Endothelial cell (in vitro differentiated cells): ENCODE data around the gene CCDC38. TPM values are rescaled to one million over a fixed set of nuclear protein-coding genes. Genes with fewer than 3 reads are reported as not detected.

Source experiments
- DNase-seq: peaks from one replicate; pipeline ENCODE4 v3.0.0; 2021; ENCODE audit warnings: low spot score
- H3K27ac Mint-ChIP-seq: one replicate; pipeline ENCODE4 v1.8.0; 2021; ENCODE audit warnings: mixed read lengths, inconsistent platforms; ENCODE audit not compliant: unreplicated experiment
- H3K27me3 Mint-ChIP-seq: one replicate; pipeline ENCODE4 v1.8.0; 2021; ENCODE audit warnings: mild to moderate bottlenecking, moderate library complexity, mixed read lengths, inconsistent platforms; ENCODE audit not compliant: unreplicated experiment
- H3K36me3 Mint-ChIP-seq: one replicate; pipeline ENCODE4 v1.8.0; 2021; ENCODE audit warnings: mild to moderate bottlenecking, low read depth, mixed read lengths, inconsistent platforms; ENCODE audit not compliant: unreplicated experiment
- H3K4me1 Mint-ChIP-seq: one replicate; pipeline ENCODE4 v1.8.0; 2021; ENCODE audit warnings: mild to moderate bottlenecking, mixed read lengths, inconsistent platforms; ENCODE audit not compliant: unreplicated experiment
- H3K4me3 Mint-ChIP-seq: one replicate; pipeline ENCODE4 v1.8.0; 2021; ENCODE audit warnings: mild to moderate bottlenecking, mixed read lengths, inconsistent platforms; ENCODE audit not compliant: unreplicated experiment
- H3K9me3 Mint-ChIP-seq: one replicate; pipeline ENCODE4 v1.8.0; 2021; ENCODE audit warnings: mixed read lengths, inconsistent platforms; ENCODE audit not compliant: unreplicated experiment
- total RNA-seq: library from RNA; stranded (reverse); fragmentation: NEBNext Ultra II Directional; extraction: Animal tissue kit (Norgen Biotek cat#: 25700); gene quantifications from one replicate; pipeline ENCODE4 v1.2.1, GENCODE V29; 2021; ENCODE audit not compliant: unreplicated experiment
- TF ChIP-seq, protein P1 (sequence below): fragments of 200-600 bp; sonication (generic); IDR thresholded peaks from one replicate; pipeline ENCODE4 v1.5.0; 2021; ENCODE audit warnings: antibody characterized with exemption; ENCODE audit not compliant: unreplicated experiment

The CCDC38 gene
- total RNA-seq, 1 donor from 2014 or later, result not detected

DNA sequence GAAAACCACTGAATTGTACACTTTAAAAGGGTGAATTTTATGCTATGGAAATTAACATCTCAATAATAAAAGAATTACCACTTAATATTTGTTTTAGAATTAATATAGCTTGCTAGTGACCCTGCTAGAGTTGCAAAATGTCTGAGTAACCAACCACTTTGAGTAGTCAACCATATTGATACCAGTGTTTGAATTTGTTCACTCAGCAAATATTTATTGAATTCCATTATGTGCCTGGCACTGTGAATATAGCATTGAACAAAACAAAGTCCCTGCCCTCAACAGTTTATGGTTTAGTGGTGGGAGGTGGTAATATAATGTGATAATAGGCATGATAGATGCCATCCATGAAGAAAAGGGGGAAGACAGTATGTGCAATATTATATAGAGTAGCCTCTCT lies 79.1 kb downstream of the CCDC38 start:
- peaks cover 12% of the 10 kb centered on the region for H3K36me3 Mint-ChIP-seq
- DNase-seq, result no peak
- no peak overlapping the region for H3K4me3 Mint-ChIP-seq
- H3K27me3 Mint-ChIP-seq, result no peaks in the 10 kb centered on the region
- H3K27ac Mint-ChIP-seq, result no peak overlapping the region
- TF ChIP-seq, protein P1, sequence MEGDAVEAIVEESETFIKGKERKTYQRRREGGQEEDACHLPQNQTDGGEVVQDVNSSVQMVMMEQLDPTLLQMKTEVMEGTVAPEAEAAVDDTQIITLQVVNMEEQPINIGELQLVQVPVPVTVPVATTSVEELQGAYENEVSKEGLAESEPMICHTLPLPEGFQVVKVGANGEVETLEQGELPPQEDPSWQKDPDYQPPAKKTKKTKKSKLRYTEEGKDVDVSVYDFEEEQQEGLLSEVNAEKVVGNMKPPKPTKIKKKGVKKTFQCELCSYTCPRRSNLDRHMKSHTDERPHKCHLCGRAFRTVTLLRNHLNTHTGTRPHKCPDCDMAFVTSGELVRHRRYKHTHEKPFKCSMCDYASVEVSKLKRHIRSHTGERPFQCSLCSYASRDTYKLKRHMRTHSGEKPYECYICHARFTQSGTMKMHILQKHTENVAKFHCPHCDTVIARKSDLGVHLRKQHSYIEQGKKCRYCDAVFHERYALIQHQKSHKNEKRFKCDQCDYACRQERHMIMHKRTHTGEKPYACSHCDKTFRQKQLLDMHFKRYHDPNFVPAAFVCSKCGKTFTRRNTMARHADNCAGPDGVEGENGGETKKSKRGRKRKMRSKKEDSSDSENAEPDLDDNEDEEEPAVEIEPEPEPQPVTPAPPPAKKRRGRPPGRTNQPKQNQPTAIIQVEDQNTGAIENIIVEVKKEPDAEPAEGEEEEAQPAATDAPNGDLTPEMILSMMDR, result no peak
- H3K4me1 Mint-ChIP-seq, result peaks cover 5% of the 10 kb centered on the region
- H3K9me3 Mint-ChIP-seq, result no peaks in the 10 kb centered on the region

GRCh38 chr12:95862038-95862437 lies 80.4 kb downstream of the CCDC38 start:
- peaks cover 9% of the 10 kb centered on the region for H3K4me1 Mint-ChIP-seq
- TF ChIP-seq, protein P1, result no peak
- H3K27ac Mint-ChIP-seq, result no peak overlapping the region
- H3K27me3 Mint-ChIP-seq, result peaks cover 4% of the 10 kb centered on the region
- no peak for DNase-seq
- no peaks in the 10 kb centered on the region for H3K9me3 Mint-ChIP-seq
- H3K36me3 Mint-ChIP-seq, result peaks cover 12% of the 10 kb centered on the region
- H3K4me3 Mint-ChIP-seq, result no peak overlapping the region

GRCh38 chr12:95859947-95860850 lies 82.2 kb downstream of the CCDC38 start:
- Mint-ChIP-seq H3K9me3 (no peaks in the 10 kb centered on the region), H3K27ac (no peak overlapping the region), H3K4me1 (peaks cover 9% of the 10 kb centered on the region), H3K27me3 (peaks cover 4% of the 10 kb centered on the region), H3K4me3 (peak overlapping the region; percentile 60), H3K36me3 (peaks cover 12% of the 10 kb centered on the region)
- no peak for DNase-seq
- TF ChIP-seq, protein P1, result no peak

DNA sequence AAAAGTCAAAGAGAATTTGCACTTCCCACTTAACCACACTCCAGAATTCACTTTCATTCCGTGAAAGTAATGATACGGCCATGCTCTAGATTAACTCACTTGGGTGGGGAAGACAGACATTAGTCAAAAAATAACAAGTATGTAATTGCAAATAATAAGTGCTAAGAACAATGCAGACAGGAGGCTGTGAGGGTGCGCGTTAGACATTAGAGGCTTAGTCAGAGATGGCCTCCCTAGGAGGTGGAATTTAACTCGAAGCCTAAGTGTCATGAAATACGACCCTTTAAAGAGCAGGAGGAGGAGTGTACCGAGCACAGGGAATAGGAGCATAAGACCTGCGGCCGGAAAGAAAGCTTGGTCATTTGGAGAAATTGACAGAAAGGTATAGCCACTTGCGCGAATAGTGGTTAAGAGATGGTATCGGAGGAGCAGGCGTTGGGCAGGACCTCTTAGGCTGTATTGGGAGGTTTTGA lies 83.0 kb downstream of the CCDC38 start:
- H3K27me3 Mint-ChIP-seq, result peaks cover 4% of the 10 kb centered on the region
- peaks cover 13% of the 10 kb centered on the region for H3K4me1 Mint-ChIP-seq
- no peaks in the 10 kb centered on the region for H3K9me3 Mint-ChIP-seq
- H3K4me3 Mint-ChIP-seq, result no peak overlapping the region
- no peak for DNase-seq
- TF ChIP-seq, protein P1, result no peak
- H3K27ac Mint-ChIP-seq, result no peak overlapping the region
- H3K36me3 Mint-ChIP-seq, result peaks cover 12% of the 10 kb centered on the region
